SIG-M5 treated with dmso at 0.1 percent for 504 hours (cell line): ENCODE data around the gene ID1.

Experiments
- DNase-seq: peaks from one replicate; lab custom pipeline; 2025; ENCODE audit not compliant: unreplicated experiment; lab: John Stamatoyannopoulos, UW

The ID1 gene, protein sequence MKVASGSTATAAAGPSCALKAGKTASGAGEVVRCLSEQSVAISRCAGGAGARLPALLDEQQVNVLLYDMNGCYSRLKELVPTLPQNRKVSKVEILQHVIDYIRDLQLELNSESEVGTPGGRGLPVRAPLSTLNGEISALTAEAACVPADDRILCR

DNA sequence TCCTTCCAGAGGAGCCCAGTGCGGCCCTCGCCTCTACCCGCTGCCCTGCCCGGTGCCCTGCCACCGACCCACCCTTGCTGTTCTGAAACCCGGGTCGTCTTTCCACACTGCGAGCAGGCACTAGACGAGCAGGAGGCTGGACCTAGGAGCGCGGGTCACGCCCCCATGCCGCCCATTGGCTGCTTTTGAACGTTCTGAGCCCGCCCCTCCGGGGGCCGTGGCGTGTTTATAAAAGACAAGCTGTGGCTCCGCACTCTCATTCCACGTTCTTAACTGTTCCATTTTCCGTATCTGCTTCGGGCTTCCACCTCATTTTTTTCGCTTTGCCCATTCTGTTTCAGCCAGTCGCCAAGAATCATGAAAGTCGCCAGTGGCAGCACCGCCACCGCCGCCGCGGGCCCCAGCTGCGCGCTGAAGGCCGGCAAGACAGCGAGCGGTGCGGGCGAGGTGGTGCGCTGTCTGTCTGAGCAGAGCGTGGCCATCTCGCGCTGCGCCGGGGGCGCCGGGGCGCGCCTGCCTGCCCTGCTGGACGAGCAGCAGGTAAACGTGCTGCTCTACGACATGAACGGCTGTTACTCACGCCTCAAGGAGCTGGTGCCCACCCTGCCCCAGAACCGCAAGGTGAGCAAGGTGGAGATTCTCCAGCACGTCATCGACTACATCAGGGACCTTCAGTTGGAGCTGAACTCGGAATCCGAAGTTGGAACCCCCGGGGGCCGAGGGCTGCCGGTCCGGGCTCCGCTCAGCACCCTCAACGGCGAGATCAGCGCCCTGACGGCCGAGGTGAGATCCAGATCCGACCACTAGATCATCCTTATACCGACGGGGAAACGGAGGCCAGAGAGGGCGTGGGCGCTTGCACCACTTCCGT, at the start of gene ID1:
ID1 (plus strand) TSS at position 259 of the 871 bp plus-strand sequence; CDS start at position 358, 99 bp downstream.
- peak; percentile 96 for DNase-seq

DNA sequence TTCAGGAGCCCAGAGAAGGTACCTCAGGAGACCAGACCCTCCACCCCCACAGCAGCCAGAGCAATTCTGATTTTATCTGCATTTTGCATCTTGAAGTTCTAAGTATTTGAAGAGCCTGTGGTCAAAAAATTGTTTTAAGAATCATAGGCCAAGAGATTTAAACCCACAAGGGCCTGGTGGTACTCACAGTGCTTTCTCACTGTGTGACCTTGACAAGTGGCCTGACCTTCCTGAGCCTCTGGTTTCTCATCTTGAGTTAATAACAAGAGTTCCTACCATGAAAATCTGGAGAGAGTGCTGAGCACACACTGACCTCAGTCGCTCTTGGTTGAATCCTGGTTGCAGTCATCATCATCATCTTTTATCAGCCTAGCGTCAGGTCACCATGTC, 45.4 kb upstream of the ID1 start:
- DNase-seq = no peak

DNA sequence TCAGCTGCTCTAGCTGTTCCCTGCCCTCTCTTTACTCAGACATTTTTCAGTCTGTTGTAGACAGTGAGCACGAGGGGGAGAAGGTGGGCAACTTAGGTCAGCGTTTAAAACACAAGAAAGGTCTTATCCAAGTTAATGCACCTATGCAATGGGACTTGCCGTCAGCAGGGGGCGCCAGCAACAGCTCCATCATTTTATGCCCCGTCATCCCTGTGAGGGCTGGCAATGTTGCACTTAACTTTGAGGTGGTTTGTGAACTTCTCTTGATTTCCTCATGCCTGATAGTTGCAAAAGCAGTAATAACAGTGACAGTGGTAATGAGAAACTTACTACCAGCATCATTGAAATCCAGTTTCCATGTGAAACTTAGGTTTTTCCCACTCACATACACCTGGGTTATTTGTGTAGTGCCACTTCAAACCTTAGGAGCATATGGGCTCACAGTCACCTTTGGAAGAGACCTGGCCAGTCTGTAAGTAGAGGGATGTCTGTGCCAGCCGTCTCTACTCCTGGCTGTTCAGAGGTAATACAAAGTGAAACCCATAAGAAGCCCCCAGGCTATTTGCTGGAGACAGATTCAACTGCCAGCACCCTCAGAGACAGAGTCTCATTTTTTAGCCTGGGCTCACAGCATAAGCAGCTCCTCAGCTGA, 44.9 kb upstream of the ID1 start:
- DNase-seq = peak; percentile 91

DNA sequence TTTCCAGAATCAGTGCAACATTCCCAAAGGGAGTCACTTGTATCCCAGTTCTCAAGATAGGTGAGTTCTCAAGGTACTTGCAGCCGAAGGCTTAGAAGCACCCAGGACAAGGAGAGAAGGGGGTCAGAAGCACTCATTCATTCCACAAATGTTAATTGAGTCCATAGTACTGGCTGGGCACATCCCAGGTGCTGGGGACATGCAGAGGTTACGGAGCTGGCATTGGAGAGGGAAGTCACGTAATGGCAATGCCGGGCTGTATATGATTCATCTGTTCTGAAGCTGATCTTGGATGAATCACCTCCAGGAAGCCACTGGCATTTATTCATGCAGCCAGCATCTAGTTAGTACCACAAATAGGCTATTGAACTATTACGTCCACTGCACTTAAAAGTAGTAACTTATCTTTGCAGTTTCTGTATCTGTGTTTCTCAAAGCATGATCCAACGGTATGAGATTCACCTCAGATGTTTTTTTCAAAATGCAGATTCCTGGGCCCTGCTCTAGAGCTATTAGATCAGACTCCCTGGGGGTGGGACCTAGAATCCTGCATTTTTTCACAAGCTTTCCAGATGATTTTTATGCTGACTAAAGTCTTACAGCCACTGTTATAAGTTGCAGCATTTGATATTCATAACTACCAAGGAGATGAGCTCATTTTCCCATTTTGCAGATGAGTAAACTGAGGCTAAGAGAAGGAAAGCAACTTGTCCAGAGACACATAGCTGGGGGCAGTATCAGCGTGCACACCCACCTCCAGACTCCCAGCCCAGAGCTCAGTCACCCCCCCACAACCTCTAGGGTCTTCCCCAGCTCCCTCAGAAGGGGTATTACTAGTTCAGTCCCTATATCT, 44.1 kb upstream of the ID1 start:
- DNase-seq = peak; percentile 42

DNA sequence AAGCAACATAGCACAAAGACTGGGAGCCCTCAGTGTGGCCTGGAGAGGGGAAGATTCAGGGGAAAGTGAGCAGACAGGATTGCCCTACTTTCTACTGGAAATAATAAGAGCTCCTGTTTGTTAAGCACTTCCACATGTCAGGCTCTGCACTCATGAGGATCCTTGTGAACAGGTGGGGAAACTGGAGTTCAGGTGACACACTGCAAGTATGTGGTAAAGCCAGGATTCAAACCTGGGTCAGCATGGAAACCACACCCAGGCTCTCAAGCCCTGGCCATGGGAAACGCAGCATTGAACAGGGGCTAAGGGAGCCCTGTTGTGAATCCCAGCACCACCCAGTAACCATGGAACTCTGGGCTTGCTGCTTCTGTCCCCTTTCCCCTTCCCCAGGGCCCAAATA, 42.8 kb upstream of the ID1 start:
- no peak for DNase-seq

DNA sequence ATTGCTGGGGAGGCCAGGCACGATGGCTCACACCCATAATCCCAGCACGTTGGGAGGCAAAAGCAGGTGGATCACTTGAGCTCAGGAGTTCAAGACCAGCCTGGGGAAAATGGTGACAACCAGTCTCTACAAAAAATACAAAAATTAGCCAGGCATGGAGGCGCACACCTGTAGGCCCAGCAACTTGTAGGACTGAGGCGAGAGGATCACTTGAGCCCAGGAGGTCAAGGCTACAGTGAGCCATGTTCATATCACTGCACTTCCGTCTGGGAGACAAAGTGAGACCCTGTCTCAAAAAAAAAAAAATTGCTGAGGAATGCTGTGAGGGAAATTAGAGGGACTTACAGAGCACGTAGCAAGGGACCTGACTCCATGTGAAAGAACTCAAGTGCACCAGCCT, 40.8 kb upstream of the ID1 start:
- DNase-seq = no peak

DNA sequence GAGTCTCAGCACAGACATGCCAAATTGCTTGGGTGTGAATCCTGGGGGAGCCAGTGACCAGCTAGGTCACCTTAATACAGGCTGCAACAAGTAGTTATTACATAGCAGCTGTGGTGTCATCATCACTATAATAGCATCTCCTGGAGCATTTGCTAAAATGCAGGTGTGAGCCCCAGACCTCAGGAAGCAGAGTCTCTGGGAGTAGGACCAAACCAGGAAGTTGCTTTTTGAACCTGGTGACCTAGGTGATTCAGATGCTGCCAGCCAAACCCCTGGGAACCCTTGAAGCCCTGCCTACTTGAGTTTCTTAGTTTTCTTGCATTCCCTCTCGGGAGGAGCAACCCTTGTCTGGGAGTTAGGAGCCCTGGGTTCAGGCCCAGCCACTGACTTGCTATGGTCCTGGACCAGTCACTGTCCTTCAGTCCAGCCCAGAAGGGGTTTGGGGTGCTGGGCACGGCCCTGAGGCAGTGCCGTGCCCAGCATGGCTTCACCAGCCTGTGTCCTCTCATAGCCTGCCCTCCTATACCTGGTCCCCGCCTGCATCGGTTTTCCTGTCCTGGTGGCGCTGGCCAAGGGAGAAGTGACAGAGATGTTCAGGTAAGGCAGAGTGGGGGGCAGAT, 39.3 kb upstream of the ID1 start:
- no peak for DNase-seq

DNA sequence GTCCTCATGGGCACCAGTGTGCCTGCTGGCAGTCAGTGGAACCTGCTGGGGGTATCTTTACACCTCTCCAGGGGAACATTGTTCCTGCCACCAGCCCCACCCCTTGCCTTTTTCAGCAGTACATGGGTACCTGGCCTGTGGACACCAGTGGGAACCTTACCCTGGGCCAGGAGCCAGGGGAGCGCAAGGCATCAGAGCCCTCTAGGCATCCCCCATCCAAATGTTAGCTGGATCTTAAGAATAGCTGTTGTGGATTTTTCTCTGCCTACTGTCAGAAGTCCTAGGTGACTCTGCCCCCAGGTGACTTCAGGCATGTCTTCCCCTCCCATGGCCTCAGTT, 38.8 kb upstream of the ID1 start:
- DNase-seq = no peak

DNA sequence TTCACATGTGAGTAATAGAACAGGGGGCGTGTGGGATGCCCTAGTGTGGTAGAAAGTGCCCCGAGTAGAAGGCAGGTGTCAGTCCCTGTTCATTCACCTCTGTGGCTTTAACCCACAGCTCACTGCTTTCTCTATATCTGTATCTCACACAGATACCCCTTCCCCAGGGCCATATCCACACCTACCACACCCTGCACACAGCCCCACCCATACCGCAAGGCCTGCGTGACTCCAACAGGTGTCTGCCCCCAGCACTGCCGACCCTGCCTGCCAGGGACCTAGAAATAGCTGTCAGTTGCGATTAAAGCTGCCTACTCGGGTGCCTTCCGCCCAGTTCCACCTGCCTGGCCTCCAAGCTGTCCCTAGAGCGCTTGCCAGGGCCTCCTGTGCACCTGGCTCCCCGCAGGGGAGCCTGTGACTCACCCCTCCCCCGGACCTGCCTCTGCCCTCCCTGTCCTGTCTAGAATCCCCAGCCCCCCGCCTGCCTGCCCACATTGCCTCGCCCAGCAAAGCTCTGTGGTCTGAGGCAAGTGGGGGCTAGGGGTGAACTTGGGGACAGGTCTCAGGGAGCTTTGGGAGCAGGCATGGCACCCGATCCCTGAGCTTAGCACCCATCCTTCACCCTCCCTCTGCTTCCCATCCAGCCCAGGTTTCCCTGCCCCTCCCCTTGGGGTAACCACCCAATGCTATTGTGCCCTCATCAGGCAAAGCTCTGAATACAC, 38.3 kb upstream of the ID1 start:
- no peak for DNase-seq

DNA sequence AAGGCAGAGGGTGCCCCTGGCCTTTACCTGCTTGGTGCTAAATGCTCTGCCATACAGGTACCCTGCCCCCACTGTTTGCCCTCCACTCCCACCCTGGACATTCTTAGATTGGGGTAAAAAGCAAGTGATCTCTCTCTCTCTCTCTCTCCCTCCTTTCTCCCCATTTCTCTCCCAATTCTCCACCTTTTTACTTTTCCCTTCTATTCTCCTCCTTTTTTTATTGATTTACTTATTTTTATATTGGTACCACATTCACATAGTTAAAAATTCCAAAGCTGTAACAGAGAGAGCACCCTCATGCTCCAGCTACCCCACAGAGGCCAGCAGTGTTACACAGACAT, 37.7 kb upstream of the ID1 start:
- no peak for DNase-seq

DNA sequence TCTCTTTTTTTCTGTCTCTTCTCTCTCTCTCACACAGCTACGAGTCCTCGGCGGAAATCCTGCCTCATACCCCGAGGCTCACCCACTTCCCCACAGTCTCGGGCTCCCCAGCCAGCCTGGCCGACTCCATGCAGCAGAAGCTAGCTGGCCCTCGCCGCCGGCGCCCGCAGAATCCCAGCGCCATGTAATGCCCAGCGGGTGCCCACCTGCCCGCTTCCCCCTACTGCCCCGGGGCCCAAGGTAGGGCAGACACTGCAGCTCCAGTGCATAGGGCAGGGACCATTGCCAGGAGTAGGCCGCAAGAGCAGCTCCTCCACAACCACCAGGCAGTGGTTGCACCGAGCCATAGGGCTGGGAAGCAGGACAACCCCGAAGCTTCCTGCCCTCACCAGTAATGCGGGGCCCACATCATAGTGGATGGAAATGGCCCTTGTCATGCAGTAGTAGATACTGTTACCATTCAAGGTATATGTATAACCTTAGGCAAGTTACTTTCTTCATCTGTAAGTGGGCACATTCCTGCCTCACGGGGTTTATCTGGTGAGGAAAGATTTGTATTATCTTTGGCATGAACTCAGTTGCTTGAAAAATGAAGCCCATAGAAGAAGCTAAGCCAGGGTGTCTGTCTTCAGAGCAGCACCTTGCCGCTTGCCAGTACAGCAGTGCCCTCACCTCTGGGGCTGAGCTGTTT, 36.9 kb upstream of the ID1 start:
- DNase-seq = no peak

DNA sequence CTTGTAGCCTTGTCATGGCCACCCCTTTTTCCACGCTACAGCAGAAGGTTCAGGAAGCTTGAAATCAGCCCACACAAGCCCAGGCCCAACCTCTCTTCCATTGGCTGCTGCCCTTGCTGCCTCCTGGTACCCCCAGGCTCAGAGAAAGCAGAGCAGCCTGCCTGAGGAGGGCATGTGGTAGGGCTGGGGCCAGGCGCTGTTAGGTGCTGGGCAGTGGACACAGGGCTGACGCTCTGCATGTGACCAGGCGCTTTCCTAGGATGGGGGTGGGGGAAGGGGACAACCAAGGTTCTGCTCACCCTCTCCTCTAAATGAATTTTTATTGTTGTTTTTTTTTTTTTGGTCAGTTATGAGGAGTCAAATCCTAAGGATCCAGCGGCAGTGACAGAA, 36.3 kb upstream of the ID1 start:
- DNase-seq = no peak

DNA sequence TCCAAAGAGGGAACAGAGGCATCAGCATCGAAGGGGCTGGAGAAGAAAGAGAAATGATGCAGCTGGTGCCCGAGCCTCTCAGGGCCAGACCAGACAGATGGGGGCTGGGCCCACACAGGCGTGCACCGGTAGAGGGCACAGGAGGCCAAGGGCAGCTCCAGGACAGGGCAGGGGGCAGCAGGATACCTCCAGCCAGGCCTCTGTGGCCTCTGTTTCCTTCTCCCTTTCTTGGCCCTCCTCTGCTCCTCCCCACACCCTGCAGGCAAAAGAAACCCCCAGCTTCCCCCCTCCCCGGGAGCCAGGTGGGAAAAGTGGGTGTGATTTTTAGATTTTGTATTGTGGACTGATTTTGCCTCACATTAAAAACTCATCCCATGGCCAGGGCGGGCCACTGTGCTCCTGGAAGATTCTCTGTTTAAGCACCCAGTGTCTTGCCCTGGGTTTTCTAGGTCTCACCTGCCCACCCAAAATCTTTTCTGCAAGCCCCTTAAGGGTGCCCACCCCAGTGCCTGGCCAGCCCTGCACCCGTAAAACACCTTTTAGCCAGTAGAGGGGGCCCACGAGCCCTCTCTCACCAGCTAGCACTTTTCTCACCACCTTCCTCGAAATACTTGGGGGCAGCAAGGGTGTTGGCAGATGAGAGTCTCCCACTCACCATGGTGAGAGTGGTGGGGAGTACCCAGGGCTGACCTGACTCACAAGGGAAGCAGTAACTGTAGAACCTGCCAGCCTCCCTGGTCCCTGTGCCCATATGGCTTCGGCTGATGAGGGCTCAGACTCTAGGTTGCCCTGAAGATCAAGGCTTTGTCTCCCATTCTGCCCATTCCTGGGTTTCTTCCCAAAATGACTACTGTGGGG, 35.7 kb upstream of the ID1 start:
- peak; percentile 35 for DNase-seq

DNA sequence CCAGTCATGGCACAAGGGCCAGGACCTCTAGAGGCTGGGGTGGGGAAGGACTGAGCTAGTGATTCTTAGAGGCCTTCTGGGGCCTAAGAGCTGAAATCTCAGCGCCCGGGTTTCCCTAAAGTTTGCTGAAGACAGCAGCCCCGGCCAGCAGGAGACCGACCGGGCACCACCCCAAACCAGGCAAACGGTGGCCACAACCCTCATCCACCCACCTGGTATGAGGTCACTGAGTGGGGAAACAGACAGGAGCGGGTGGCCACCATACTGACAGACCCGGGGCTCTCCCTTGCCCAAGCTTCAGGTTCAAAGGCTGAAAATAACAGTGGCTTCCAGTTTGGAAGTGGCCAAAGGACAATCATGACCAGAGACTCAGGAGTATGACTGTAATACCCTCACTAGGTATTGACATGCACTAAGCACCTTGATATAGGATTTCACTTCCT, 35.0 kb upstream of the ID1 start:
- DNase-seq = no peak

DNA sequence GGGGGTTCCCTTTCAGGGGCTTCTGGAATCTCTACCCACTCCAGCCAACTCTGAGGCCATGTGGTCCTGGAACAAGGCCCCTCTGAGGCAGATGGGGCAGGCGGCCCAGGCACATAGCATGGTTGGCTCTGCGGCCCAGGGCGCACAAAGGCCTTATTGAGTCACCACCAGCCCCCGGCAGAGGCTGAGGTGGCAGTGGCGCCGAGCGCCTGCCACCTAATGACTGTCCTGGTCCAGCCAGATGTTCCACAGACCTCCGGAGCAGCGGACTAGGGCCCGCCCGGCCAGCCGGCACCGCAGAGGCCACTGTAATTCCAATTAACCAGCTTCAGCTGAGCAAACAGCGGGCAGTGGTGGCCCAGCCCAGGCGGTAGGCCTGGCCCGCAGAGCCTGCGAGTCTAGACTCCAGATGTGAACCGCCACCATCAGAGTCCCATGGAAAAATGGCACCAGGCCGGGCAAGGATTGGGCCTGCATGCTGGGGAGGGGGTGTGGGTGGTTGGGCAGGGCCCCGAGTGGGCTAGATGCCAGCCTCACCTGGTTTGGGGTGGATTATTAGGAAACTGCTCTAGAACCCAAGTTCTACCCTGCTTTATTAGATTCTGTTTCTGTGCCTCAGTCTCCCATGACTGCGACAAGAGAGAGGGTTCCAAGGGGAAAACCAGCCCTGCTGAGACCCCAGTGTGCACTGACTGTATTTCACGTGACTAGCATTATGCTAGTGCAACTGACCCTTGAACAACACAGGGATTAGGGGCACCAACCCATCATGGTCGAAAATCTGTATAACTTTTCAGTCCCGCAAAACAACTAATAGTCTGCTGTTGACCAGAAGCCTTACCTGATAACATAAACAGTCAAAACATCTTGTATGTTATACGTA, 34.1 kb upstream of the ID1 start:
- no peak for DNase-seq

DNA sequence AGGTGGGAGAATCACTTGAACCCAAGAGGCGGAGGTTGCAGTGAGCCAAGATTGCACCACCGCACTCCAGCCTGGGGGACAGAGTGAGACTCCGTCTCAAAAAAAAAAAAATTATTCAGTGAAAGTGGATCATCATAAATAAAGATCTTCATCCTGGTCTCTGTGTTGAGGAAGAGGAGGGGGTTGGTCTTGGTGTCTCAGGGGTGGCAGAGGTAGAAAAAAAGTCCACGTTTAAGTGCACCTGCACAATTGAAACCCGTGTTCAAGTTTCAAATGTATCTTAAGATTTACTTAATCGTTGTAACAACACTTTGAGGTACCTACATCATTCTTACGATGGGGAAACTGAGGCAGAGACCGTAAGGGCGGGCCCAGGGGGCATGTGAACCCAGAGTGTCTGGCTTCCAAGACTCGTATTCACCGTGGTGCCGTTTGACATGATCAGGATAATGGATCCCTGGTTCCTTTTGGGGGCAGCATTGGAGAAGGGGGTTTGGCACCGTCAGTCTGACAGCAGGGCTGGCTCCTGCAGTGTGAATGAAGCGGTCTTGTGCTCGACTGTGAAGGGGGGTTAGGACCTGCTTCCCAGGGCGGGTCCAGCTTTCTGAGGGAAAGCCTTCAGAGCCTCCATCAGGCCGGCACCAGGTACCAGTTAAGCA, 32.9 kb upstream of the ID1 start:
- no peak for DNase-seq
